GM18502 (cell line): ENCODE measurements around the gene ERG.

Source experiments
- ATAC-seq: cut with Tn5 transposase; IDR thresholded peaks from one replicate; pipeline ENCODE4 v1.9.1; 2021; ENCODE audit warnings: mild to moderate bottlenecking; ENCODE audit not compliant: unreplicated experiment, poor library complexity

ERG gene, protein sequence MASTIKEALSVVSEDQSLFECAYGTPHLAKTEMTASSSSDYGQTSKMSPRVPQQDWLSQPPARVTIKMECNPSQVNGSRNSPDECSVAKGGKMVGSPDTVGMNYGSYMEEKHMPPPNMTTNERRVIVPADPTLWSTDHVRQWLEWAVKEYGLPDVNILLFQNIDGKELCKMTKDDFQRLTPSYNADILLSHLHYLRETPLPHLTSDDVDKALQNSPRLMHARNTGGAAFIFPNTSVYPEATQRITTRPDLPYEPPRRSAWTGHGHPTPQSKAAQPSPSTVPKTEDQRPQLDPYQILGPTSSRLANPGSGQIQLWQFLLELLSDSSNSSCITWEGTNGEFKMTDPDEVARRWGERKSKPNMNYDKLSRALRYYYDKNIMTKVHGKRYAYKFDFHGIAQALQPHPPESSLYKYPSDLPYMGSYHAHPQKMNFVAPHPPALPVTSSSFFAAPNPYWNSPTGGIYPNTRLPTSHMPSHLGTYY

DNA sequence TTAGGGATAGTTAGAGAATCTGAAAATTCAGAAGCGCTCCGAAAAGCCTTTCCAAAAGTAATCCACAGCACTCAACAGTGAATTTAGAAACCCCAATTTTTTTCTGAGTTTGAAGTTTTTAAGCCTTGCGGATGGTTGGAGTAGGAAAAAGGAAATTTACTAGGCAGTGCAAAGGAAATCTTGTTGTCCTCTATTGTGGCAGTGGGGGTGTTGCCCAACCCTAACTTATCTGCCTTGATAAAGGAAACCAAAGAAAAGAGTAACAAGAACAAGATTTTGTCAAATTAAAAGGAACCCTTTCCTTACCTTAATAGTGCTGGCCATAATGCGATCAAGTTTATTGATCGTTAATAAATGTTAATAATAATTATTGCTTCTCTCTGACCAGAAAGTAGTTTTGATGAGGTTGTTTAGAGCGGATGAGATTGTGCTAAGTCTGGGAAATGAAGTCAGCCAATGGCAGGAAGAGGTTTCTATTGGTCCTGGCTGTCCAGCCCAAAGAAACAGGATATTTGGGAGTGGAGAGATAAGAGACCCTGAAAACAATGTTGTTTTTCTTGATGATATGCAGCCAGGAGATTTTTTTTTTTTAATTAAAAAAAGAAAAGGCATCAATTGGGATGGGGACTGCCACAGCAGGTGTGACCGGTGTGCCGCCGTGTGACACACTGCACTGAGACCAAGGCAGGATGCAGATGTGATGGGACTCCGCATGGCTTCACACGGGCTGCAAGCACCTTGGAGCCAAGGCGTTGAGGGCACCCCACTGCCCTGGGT is at the start of gene ERG:
Gene ERG, minus strand, starts transcription at position 421 of the 777 bp plus-strand sequence. Its CDS starts 97 bp downstream, at position 324.
- ATAC-seq, result no peak

DNA sequence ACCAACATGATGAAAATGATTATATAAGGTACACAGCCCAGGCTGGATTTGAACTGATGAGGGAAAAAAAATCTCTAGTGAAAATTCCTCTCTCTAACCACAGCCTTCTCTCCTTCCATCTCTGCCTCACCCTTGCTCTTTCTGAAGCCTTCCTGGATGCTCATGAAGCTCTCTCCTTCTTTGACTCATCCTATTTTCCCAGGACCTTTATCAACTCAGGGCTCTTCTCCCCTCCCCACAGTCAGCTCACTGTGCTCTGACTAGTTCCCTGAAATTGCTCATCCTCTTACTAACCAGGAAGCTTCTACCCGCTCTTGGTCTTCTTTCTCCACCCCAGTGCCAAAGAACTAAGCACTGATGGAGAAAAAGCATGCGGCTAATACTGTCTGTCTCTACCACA is 46.4 kb upstream of the ERG start:
- ATAC-seq, result no peak

DNA sequence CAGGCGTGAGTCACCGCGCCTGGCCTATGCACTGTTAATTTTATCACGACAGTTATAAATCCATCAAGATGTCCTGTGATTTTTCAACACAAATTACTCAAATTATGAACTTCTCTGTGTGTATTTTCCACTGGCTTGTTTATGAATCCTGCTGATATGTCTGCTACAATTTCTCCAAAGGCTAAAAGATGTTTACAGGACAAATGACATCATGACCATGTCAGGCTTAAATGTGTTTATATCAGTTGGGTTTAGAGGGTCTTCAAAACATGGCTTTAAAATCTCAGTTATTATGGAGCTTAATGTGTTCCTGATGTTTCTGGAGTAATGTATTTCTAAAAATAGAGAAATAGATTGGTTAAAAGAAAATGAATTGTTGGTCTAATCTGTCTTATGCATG is 44.0 kb upstream of the ERG start:
- ATAC-seq, result no peak

- no peak for ATAC-seq
These were observed 40.1 kb upstream of the ERG start for GRCh38 chr21:38538353-38538752.

- ATAC-seq, result no peak
These were observed 36.3 kb upstream of the ERG start for GRCh38 chr21:38534591-38534990.

- no peak for ATAC-seq
These were observed 35.6 kb upstream of the ERG start for GRCh38 chr21:38533887-38534286.

DNA sequence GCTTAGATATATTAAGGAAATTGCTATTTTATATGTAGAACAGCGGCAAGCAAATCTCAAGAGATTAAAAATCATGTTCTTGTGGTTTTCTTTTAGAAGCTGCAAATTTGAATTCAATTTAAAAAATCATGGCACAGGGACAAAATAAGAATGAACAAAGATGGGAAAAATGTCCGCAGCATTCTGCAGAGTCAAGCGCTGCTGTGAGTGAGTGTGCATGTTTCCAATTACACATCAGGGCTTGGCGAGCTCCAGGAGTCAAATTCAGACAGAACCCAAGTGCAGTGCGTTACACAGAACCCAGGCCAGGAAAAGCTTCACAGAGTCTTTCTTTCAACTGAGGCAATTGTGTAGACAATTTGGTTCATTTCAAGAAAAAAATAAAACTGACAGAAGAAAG is 33.3 kb upstream of the ERG start:
- no peak for ATAC-seq

DNA sequence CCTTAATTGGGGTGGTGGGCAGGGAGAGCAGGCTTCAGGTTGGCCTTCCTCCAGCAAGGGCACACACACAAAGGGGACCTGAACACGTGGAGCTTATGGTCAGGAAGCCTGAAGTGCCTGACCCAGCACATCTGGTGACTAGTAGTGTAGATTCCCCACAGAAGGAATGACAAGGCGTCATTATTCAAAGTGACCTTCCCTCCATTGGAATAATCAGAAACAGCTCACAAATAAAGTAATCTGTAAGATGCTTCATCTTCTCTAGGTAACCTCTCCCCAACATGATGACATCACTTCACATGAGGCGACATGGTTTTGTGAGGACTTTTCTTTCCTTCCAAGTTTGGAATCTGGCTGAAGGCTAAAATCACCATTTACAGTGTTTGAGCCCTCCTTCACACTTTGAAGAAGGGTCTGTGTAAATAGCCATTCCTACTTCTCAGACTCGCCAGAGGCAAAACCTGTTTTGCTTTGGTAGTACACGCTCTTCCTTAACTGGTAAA is 32.8 kb upstream of the ERG start:
- no peak for ATAC-seq

GRCh38 chr21:38527737-38528136 is 29.5 kb upstream of the ERG start:
- no peak for ATAC-seq

DNA sequence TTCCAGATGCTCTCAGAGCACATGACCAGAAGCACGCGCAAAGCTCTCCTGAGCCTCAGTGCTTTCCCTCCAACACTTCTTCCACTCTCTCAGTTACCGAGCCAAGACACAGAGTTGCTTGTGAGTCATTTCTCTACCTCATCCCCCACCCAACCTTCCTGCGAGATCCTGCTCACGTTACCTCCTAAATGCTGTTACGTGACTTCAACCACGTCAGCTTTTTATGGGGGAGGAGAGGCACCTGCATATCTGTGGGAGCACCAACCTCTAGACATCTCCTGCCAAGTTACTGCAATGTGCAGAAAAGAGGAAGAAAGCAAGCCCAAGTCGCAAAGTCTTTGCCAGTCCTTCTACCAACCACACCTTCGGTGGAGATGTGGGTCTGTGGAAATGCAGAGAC is 27.2 kb upstream of the ERG start:
- ATAC-seq, result no peak

DNA sequence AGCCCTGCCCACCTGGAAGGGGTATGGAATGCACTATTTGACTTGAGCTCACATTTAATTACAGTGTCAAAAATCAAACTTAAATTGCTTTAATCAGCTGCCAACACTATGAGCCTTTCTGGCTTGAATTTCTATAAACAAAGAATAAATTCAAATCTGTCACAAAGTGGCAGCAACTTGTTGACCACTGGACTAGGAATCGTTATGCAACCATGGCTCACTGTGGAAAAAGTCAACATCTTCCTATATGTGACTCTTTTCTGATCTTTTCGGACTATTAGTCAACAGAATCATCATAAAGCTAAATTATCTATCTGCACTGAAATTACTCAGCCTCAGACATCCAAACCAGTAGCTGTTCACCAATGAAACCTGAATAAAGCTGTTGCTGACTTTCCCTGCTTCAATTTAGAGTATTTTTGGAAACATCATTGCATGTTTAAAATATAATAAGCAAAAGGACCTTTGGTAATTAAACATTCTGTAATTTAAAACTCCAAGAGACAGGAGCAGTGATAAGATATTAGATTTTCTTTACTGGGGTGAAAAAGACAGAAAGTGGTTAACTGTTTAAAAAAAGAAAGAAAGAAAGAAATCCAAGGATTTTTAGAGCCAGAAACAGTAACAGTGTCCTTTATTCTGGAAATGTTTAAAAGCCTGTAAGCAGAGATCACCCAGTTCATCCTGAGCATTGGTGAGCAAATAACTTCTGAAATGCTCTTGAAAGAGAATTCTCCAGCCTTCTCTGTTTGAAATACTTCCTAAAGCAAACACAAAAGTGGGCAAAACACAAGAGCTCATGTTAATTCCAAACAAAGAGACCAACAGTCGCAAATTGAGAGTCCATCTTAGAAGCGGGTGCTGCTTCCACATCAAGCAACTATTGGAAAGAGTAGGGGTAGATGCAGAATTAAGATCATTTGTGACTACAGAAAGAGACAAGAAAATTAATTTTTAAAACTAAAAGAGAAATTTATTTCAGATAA is 26.2 kb upstream of the ERG start:
- no peak for ATAC-seq

GRCh38 chr21:38520511-38520910 is 22.2 kb upstream of the ERG start:
- ATAC-seq, result no peak

DNA sequence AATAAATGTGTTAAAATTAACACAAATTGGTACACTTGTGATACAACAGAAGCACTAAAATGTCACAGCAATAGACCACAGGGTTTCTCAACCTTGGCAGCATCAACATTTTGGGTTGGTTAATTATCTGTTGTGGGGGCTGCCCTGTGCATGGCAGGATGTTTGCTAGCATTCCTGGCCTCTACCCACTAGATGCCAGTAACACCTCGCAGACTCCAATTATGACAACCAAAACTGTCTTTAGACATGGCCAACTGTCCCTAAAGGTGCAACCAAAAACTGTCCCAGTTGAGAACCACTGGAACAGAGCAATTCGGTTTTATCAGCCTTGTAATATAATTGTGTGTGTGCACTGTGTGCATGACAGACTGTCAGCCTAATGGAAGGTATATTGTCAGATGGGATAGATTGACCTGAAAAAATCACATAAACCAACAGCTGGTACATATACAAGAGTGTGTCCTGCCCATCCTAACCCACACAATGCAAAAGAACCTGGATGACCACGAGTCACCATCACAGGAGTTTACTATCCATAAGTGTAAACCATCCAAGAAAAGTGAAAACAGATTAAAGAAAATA is 13.5 kb upstream of the ERG start:
- ATAC-seq, result no peak

DNA sequence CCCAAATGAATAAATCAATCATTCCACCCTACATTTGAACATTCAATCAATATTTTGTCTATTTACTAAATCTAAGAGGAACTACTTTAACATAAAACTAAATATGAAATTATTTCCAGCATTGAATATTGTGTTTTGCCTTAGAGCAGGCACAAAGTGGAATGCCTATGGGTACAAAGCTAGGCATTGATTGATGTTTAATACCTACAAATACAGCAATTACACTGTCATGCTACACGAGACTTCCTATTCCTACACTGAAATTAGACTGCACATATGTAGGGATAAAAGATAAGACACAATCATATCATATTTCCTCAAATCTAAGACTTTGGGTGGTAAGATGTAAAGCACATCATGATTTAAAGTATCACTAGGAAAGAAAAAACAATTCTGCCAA is 12.9 kb upstream of the ERG start:
- no peak for ATAC-seq

DNA sequence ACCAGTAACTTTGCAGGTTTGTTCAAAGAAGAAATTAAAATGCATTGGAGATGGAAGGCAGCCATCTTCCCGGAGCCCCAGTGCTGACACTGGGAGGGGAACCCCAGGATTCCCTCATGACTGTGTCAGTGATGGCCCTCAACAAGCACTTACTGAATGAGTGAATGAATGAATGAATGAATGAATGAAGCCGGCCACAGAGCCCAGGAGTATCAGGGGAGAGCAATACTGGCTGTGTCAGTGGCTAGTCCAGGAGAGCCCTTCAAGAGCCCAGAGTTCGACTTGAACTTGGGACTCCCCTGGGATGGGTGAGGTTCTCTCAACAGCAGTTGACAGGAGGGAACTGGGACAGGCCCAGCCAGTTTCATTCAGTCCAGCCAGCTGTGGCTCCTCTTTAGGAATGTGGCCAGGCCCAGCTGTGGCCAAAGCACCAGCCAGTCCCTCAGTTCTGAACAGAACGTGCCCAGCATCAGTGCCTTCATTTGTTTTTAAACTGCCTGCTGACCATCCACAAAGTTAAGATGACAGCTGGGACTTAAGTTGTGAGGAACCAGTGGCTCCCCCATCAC is 9.2 kb upstream of the ERG start:
- no peak for ATAC-seq

GRCh38 chr21:38506661-38507281 is 8.5 kb upstream of the ERG start:
- ATAC-seq, result no peak

GRCh38 chr21:38505654-38506523 is 7.6 kb upstream of the ERG start:
- no peak for ATAC-seq

DNA sequence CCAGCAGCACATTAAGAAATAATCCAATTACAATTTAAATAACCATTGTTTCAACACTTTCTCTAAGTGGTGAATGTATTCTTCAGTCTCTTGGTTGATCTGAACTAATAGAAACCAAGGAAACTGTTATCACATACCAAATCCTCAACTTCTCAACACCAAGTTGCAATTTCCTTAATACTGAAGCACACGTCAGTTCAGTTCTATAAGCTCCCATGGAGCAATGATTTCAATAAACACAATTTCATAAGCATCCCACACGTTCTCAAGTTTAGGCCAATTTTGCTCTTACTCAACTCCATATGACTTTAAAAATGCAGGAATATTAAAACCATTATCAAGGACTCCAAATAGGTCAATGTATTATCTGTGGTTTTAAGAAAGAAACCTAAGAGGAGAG is 5.8 kb upstream of the ERG start:
- ATAC-seq, result no peak
